NCI-H748 treated with DMSO at 0.1 percent for 48 hours (cell line): Measurements from ENCODE around the gene CD5L.

Source experiments
- DNase-seq: peaks from one replicate; lab custom pipeline; 2025; lab: John Stamatoyannopoulos, UW

CD5L gene

DNA sequence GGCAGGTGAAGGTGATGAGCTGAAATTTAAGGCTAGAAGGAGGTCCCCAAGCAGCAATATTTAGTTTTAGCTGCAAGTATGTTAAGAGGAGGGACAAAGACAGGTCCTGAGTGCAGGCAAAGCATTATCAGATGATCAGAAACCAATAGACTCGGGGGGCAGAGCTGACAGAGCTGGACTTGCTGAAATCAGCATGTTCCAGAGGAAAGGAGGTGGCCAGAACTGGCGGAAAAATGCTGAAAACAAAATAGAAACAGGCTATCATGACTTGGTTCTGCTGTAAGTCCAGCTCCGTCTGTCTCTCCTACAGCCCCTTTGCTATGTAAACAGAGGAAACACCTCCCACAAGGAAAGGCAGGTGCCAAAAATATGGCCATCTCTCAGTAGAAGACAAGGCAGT, at the start of gene CD5L:
Gene CD5L, minus strand, starts transcription at position 101 of the 400 bp plus-strand sequence. CDS start 107 bp downstream, outside the sequence.
- DNase-seq = no peak

DNA sequence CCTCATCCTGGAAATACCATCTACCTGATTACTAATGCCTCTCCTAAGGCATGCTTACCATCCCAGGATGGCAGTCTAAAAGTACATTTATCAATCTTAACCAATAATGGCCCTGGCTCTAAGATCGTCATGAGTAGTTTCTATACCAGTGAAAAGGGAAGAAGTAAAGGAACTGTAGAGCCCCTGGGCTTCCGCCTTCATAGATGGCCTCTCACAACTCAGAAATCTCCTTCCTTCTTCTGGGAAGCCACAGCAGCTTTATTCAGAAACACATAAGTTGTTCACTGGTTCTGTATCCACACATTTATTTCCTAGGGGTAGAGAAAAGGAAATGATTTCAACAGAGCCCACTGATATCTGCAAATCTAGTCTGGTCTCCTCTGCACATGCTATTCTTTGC, 41.0 kb upstream of the CD5L start:
- no peak for DNase-seq

DNA sequence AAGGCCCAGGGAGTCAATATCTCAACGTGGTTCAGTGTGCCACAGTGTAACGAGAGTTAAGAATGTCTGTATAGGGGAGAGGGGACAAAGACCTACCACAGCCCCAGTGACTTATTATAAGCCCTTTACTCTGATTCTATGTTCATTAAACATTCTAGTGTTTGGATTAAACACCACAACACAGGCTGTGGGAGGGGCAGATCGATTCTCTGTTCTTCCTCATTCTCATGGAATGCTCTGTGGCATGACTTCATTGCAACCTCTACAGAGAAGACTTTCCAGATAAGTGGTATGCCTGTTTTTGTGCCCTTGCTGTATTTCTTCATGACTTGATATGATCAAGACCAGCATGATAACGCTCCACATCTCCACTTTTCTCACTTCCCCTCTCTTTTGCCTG, 39.0 kb upstream of the CD5L start:
- no peak for DNase-seq

DNA sequence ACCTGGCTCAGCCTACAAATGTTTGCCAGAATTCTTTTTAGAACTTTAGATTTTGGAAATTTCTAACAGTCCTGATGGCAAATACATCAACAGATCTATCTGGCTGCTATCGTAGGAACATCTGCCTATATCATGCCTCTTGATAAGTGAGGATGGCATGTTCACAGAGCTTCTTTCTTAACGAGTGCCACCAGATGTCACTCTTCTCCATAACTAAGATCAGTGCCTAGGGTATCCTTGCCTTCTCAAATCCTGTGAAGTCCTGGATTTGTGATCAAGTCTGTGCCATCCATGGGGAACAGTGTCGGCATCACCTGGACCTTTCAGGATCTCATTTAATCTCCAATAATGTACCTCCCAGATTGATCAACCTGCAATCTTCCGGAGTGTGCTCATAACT, 36.5 kb upstream of the CD5L start:
- no peak for DNase-seq

DNA sequence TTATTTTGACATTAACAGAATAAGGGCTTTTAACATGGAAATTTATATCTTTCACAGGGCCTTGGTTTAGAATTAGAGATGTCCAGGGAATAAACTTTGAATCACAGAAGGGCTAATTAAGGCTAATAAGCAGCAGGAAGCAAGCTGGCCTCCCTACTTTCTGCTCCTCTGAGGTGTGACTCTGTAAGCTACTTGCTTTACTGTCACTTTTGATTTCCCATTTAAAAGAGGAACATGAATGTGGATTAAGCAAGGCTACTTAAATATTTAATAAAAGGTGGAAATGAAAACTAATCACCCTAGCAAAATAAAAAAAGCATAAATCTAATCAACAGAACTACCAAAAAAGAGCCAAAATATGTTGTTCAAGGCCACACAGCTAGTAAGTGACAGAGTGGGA, 28.9 kb upstream of the CD5L start:
- DNase-seq = no peak

DNA sequence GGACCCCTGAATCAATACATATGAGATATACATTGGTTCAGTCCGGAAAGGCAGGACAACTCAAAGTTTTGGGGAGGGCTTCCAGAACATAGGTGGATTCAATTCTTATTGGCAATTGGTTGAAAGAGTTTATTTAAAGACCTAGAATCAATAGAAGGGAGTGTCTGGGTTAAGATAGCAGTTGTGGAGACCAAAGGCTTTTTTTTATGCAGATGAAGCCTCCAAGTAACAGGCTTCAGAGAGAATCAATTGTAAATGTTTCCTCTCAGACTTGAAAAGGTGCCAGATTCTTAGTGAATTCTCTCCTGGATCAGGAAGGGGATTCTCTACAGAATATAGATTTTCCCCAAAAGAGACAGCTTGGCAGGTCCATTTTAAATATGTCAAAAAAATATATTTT, 27.0 kb upstream of the CD5L start:
- DNase-seq = no peak

DNA sequence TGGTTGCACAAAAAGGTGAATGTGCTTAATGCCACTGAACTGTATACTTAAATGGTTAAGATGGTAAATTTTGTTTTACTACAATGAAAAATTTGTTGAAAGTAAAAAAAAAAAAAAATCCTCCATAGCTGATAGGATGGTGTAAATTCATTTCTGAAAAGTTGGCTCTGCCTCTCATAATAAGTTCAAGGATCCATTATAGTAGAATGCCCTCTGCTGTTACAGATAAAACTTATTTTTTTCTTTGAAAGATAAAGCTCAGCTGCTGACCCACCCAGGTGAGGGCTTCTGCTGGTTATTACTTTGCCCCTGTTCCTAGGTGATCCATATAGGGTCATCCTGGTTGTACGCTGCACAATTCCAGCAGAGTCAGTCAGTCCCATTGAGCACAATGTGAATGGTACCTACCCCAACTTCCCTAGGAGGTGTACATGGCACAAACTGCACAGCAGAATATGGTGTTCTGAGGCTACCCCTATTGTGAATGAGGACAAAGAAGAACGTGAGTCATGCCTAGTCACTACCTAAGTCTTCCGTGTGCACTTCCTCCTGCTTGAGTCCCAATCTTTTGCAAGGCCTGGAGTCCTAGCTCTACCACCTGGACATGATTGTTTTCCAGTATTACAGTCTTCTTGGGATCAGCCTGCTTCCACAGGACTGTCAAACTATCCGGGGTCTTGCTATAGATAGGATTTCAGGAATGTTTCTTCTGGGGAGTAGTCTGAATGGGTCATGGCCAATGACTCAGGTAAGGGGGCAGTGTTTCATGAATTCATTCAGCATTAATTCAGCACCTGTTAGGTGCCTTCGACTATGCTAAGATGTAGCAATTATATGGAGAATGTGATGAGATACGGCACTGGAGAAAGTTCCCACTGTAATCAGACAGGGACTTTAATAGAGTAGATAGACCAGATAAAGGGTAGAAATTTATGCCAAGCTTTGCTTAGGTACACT, 20.8 kb upstream of the CD5L start:
- DNase-seq = no peak

DNA sequence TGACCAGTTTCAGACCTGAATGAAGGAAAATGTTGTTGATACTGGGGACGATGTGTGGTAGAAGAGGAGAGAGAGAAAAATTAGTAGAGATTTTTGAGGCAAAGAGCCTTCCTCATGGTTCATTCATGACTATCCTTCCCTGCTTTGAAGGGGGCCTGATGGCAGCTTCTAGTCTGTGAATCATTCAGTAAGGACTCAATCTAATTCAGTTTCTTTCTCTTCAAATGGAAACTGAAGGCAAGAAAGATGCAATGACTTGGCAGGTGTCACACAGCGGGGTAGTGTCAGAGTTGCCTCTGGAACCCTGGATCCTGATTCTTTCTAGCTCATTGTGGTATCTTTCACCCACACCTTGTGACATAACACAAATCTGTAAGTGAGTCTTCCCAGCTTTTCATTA, 14.9 kb upstream of the CD5L start:
- DNase-seq = no peak

DNA sequence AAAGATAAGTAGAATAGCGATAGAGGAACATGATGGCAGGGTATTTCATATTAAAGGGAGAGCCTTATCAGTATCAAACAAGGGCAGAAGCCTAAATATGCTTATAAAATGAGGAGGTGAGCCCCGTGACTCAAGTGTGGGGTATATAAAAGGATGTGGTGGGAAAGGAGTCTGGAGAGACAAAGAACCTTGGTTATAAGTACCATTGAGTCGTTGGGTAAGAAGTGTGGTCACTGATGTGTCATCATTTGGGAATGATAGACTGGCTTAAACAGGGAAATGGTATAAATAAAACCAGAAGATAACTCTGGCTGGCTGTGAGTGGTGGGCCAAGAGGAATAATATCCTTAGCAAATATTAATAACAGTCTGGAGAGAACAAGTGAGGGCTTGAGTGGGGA, 10.9 kb upstream of the CD5L start:
- DNase-seq = no peak

DNA sequence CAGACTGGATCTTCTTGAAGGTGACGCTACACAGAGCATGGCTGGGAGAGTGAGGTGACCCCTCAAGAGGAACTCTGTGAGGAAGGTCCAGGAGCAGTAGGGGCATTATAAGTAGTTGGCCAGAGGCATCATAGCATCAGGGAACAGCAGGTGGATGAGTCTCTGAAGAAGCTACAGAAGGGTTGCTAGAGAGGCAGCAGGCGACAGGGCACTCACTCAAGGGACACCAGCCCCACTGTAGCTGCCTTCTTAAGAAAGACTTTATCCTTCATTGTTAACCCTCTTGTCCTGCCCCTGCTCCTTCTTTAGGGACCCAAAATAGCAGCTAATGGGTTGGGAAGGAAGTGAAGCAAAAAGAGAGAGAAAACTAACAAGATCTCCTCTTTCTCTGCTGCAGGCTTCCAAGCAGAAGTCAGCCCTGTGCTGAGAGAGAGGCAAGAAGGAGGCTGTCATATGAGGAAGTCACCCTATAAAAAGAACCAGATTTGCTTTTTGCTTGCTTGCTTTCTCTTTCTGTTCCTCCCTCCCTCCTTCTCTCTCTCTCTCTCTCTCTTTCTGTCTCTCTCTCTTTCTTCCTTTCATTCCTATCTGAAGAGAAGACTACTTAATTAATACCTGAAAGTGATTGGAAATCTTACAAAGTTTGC, 7.7 kb upstream of the CD5L start:
- no peak for DNase-seq

DNA sequence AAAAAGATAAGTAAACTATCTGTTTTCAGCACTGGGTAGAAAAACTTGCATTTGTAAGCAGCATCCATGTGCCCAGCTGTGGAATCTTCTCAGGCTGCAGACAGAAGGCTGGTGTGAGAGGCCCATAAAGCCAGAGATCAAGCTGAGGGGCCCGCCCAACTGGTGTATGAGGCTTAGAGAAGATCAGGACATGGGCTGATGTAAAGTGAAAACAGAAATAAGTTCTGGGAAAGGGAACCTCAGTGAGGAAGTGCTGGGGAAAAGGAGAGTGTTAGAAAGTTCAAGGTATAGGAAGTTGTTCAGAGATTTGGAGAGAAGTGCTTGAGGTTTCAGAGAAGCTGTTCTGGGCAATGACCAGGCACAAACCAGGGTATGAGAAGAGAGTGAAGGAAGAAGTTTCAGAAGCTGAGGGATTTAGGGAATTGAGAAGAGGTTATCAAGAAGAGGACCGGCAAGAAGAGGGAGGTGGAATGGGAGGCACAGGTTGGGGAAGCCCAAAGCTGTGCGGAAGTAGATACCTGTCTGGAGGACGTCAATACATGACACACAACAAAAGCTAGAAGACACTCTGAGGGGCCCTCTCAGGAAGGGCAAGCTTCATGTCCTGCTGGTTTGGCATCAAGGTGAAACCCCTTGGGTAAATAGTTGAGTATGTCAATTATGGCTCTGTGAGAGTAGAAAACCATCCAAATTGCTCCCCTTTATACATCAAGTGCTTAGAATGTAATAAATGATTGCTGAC, 2.7 kb upstream of the CD5L start:
- DNase-seq = no peak

DNA sequence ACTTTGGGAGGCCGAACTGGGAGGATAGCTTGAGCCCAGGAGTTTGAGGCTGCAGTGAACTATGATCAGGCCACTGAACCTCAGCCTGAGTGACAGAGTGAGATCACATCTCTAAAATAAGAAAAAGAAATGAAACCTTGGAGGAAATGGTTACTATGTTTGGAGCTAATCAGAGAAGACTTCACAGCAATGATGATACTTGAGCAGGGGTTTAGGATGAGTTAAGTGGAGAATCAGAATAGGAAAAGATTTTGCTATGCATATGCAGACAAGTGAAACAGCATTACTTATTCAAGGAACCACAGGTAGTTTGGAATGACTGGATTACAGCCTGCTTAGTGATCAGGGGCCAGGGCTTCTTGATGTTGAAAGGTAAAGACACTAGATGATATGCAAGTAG, 1.3 kb upstream of the CD5L start:
- DNase-seq = no peak

DNA sequence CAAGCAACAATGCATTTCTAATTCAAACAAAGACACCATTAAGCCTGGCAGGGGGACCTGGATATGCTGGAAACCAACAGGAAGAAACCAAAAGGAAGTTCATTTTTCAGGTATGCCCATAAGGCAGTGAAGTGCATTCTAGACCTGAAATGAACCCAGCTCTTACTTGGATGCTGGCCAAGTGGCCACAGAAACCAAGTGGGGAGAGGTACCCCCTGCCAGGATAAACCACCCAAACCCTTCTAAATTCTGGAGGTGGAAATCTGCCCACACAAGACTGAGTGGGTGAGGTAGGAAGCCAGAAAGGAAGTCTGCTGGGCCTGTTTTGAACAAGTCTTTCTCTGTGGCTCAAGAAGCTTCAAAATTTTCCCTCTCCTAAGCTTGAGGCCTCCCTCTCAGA, 2.6 kb downstream of the CD5L start:
- DNase-seq = no peak

DNA sequence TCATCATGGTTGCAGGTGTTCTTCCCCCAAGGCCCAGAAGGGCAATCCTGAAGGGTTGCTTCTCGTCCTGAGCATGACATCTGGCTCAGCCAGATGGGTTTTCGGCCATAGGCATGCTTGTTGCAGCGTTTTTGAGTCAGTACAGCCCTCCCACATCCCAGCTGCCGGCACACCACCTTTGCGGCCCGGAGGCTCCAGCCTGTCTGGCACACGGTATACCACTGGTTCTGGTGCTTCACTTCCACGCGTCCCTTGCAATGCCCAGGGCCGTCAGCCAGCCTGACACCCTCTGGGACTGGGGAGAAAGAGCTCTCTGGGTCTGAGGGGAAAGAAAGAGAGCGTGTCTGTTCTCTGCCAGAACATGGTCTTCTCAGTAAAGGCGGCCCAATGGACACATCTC, 7.2 kb downstream of the CD5L start:
- no peak for DNase-seq

DNA sequence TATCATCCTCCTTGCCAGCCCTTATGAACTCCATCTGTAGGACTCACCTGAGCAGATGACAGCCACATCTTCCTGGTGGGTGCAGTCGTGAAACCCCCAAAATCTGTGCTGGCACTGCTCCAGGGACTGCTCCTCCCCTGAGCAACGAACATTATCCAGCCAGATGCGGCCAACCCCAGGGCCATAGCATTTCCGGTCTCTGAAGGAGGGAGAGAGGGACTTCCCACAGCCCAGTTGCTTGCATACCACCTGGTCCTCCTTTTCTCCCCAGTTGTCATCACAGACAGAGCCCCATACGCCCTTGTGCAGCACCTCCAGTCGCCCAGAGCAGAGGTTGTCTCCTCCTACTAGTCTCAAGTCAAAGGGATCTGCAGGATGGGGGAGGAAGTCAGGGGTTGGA, 8.5 kb downstream of the CD5L start:
- no peak for DNase-seq

DNA sequence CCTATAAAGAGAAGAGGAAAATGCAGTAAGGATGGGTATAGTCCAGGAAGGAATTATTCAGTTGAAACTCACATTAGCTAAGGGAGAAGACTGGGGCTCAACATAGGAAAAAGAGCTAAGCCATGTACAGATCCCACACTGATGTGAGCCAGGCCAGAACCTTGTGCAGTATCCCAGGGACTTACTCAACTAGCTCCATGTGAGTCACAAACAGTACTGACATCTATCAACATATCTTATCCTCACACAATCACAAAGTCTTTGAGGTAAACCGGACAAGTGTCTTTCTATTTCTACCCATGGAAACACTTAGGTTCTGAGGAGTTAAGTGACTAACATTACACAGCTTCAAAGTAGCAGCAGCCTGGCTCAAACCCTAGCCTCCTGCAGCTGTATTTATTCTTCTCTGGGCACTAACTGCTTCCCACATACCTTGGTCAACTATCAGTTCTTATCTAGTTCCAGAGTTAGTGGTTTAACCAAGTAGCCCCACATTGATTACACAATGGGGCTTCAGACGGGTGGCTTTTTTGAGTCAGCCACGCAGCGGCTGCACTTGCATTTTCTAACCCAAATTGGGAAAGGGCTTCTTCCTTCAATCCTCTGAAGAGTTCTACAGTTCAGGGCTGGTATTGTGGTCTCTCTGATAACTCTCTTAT, 9.5 kb downstream of the CD5L start:
- DNase-seq = no peak

DNA sequence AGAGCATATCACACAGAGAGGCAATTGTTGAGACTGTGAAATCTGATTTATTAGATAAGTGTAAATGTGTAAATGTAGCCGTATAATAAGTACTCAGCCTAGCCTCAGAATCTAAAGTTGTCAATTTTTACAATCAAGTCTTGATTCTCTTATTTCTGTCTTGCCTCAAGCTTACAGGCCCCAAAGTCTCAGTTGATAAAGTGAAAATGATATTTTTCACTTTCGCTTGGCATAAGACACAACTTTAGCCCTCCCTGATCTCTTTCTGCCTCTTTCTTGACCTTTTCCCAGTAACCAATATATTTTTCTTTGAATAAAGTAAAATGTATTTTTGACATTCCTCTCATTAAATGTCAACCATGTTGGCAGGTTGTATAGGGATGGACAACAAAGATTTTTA, 10.7 kb downstream of the CD5L start:
- DNase-seq = no peak

DNA sequence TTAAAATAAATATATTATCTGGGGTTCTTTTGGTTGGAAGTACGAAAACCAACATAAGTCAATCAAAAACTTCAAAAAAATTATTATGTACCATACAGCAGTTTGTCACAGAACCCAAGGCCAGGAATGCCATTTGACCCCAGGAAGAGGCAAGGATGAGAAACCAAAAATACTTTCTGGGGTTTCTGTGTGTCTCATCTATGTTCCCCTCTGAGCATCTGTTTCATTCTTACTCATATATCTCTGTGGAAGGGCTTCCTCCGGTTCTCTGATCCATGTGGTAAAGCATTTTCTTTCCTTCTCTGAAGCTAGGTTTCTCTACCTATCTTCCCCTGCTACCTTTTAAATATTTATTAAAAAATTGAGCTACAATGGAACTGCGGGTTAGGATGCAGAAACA, 11.9 kb downstream of the CD5L start:
- no peak for DNase-seq

DNA sequence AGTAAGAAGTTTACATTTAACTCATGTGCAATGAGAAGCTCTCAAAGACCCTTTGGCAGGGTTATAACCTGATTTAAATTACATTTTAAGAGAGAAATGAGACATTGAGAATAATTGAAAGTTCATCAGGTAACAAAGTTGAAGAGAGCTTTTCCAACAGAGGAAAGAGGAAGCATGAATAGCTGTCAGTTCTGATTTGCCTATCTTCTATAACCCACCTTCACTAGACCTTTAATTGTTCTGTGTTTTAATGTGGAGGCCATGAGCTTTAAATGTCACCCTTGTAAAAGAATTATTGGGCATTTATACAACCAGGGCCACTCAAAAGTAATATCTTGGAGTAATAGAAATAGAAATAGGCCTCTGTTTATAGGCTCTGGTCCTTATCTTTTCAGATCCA, 12.4 kb downstream of the CD5L start:
- no peak for DNase-seq

DNA sequence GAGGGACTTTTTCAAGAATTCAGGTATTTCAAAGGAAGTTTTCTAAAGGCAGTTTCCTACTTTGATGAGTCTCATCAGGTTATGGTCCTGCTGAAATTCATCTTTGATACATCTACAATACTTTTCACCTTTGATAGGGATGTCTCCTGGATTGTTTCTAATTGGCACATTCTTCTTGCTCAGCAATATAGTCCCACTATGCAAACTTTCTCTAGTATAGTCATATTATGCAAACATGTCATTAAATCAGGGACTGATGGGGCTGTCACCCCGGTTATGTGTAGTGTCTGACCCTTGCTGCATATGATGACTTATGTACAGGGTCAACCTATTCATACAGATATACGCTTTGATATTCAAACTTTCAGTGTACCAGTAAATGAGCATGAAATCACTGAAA, 21.3 kb downstream of the CD5L start:
- no peak for DNase-seq

DNA sequence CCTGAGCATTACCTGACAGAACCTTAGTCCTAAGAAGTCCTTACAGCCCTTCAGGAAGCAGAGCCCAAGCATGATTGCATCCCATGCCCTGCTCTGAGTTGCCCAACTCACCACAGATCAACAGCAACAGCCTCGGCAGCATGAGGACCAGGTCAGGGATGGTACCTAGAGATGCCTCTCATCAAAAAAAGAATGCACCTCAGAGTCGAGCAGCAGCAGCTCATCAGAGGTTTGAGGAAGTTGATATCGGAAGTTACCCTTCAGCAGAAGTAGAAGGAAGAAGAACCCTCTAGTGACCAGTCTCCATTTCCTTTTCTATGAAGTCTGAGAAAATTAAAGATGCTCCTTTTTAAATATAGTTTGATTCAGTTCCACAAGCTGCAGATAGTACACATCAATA, 21.7 kb downstream of the CD5L start, which contains the start of gene FCRL1:
Gene FCRL1, minus strand, starts transcription at position 225 of the 400 bp plus-strand sequence. Its CDS starts 83 bp downstream, at position 142.
- no peak for DNase-seq

DNA sequence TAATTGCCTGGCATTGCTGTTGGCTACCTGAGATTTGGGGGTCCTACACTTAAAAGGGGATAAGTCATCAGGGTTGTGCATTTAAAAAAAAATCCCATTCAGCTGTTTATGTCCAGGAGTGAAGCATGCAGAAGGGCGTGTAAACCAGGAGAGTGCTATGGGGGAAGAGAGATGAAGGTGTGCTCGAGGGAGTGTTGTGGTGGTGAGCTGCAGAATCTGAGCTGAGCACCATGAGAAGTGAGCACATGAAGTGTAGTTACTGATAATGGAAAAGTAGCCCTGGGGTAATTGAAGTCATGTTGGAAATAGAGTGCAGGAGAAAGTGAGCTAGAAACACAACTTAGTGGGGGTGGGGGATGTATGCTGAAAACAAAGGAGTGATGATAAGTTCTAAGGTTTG, 22.4 kb downstream of the CD5L start:
- no peak for DNase-seq
